ENCODE measurements around the gene DNASE1L2.

The DNASE1L2 gene

GRCh38 chr16:2204416-2205103 lies 31.7 kb upstream of the DNASE1L2 start:
- no peak for DNase-seq (ENCODE audit: low read depth)

GRCh38 chr16:2205104-2205966 lies 30.9 kb upstream of the DNASE1L2 start, which contains the start of gene MLST8:
Gene MLST8, plus strand, starts transcription at chr16:2205454. Its CDS starts 632 bp downstream, at chr16:2206086.
- peak; percentile 81 for DNase-seq (ENCODE audit: low read depth)

GRCh38 chr16:2205967-2206313 lies 30.3 kb upstream of the DNASE1L2 start:
- no peak for DNase-seq (ENCODE audit: low read depth)

- DNase-seq (ENCODE audit: low read depth) = no peak
These were observed 29.8 kb upstream of the DNASE1L2 start for GRCh38 chr16:2206420-2206779.

- no peak for DNase-seq (ENCODE audit: low read depth)
These were observed 29.3 kb upstream of the DNASE1L2 start for GRCh38 chr16:2206780-2207433.

- DNase-seq (ENCODE audit: low read depth) = no peak
These were observed 28.4 kb upstream of the DNASE1L2 start for GRCh38 chr16:2207872-2208271.

GRCh38 chr16:2208308-2208707 lies 27.9 kb upstream of the DNASE1L2 start:
- DNase-seq (ENCODE audit: low read depth) = no peak

GRCh38 chr16:2208772-2209171 lies 27.5 kb upstream of the DNASE1L2 start:
- DNase-seq (ENCODE audit: low read depth) = no peak

GRCh38 chr16:2209258-2210008 lies 26.8 kb upstream of the DNASE1L2 start:
- no peak for DNase-seq (ENCODE audit: low read depth)

- DNase-seq (ENCODE audit: low read depth) = no peak
These were observed 26.3 kb upstream of the DNASE1L2 start for GRCh38 chr16:2210009-2210332.

- DNase-seq (ENCODE audit: low read depth) = no peak
These were observed 25.6 kb upstream of the DNASE1L2 start, which contains the start of gene BRICD5 for GRCh38 chr16:2210386-2211365. Gene BRICD5, minus strand, starts transcription at chr16:2210863. Its CDS starts 30 bp downstream, at chr16:2210833.

- DNase-seq (ENCODE audit: low read depth) = no peak
These were observed 24.3 kb upstream of the DNASE1L2 start for GRCh38 chr16:2211923-2212347.

- DNase-seq (ENCODE audit: low read depth) = no peak
These were observed 23.6 kb upstream of the DNASE1L2 start for GRCh38 chr16:2212362-2213324.

- DNase-seq (ENCODE audit: low read depth) = no peak
These were observed 22.2 kb upstream of the DNASE1L2 start for GRCh38 chr16:2213817-2214718.

GRCh38 chr16:2214719-2214968 lies 21.6 kb upstream of the DNASE1L2 start, which contains the start of gene PGP:
Gene PGP, minus strand, starts transcription at chr16:2214840. Its CDS starts 63 bp downstream, at chr16:2214777.
- no peak for DNase-seq (ENCODE audit: low read depth)

GRCh38 chr16:2216330-2216729 lies 19.9 kb upstream of the DNASE1L2 start:
- no peak for DNase-seq (ENCODE audit: low read depth)

- DNase-seq (ENCODE audit: low read depth) = peak; percentile 98
These were observed 12.9 kb upstream of the DNASE1L2 start, which contains the start of gene E4F1 for GRCh38 chr16:2223221-2223941. Gene E4F1, plus strand, starts transcription at chr16:2223591. Its CDS starts 23 bp downstream, at chr16:2223614.

GRCh38 chr16:2223942-2224486 lies 12.2 kb upstream of the DNASE1L2 start:
- DNase-seq (ENCODE audit: low read depth) = no peak

All from activated gamma-delta T cell treated with anti-CD3 and anti-CD28 coated beads, Interleukin-2, amount 50 U/mL, for 16 hours (primary cell).